Measurements from ENCODE around the gene MFSD6.
"Not testable (repeated sequence)": the region's sequence is repeated elsewhere in the genome, so short reads cannot be mapped to it uniquely, and the experiment has no call there.

The MFSD6 gene

GRCh38 chr2:190465060-190465459 lies 56.9 kb downstream of the MFSD6 start:
- DNase-seq (ENCODE audit: low read depth in 2 of 2) = no peak

GRCh38 chr2:190466819-190467446 lies 58.8 kb downstream of the MFSD6 start:
- no peak for DNase-seq (ENCODE audit: low read depth in 2 of 2)

DNA sequence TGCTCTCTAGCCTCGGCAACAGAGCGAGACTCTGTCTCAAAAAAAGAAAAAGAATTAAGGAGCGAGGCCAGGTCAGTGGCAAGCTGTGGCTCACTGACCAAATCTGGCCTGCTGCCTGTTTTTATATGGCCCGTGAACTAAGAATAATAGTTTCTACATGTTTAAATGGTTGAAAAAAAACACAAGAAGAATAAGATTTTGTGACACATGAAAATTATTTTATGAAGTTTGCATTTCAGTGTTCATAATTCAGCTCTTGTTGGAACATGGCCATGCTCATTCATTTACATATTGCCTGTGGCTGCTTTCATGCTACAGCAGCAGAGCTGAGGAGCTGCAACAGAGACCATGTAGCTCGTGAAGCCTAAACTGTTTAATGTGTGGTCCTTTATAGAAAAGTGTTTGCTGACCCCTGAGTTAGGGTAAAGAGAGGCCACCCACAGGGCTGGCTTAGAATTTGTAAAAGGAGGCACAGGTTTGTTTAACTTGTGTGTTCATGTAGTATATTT lies 59.5 kb downstream of the MFSD6 start:
- no peak for DNase-seq (ENCODE audit: low read depth in 2 of 2)

- DNase-seq (ENCODE audit: low read depth in 2 of 2) = not testable (repeated sequence)
Measured at GRCh38 chr2:190468354-190468753, 60.2 kb downstream of the MFSD6 start.

- peak; percentile 98 for DNase-seq (ENCODE audit: low read depth in 2 of 2)
Measured at GRCh38 chr2:190468814-190469569, 60.8 kb downstream of the MFSD6 start.

DNA sequence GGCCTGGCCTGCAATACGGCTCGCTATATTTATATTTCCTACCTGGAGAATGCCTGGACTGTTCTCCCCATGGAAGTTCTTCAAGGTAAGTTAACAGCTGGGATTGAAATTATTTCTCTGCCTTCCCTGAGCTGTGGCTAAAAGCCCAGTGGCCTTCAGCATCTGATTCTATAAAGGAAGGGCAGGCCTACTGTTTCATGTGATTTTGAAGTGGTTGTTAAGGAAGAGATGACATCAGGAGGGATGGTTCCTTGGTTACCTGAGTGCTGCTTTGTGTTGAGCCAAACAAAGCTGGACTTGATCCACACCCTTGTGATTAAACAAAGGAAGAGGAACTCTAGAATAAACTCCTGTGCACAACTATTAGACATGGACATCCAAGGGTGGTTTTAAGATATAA lies 61.6 kb downstream of the MFSD6 start:
- no peak for DNase-seq (ENCODE audit: low read depth in 2 of 2)

DNA sequence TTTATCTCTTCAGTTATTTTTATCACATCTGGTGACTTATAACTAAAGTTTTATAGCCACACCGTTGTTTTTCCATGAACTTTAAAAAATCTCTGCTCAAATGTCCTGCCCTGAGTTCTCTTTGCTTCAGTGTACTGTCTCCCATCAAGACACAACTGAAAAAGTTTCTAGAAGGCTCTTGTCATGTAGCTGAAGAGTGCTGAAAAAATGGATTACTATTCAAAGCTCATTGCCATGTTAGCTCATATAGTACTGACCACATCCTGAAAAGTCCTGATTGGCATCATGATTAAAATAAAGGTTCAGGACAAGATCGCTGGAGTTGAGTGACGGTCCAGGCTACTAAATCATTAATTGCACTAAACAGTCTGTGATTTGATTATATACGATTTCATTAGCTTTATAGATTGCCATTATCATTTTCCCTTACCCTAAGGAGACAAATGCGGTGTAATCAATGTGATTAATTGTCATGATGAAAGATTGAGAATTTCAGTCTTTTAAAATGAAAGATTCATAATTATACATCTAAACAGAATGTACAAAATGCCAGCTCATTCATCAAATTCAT lies 62.2 kb downstream of the MFSD6 start:
- no peak for DNase-seq (ENCODE audit: low read depth in 2 of 2)

DNA sequence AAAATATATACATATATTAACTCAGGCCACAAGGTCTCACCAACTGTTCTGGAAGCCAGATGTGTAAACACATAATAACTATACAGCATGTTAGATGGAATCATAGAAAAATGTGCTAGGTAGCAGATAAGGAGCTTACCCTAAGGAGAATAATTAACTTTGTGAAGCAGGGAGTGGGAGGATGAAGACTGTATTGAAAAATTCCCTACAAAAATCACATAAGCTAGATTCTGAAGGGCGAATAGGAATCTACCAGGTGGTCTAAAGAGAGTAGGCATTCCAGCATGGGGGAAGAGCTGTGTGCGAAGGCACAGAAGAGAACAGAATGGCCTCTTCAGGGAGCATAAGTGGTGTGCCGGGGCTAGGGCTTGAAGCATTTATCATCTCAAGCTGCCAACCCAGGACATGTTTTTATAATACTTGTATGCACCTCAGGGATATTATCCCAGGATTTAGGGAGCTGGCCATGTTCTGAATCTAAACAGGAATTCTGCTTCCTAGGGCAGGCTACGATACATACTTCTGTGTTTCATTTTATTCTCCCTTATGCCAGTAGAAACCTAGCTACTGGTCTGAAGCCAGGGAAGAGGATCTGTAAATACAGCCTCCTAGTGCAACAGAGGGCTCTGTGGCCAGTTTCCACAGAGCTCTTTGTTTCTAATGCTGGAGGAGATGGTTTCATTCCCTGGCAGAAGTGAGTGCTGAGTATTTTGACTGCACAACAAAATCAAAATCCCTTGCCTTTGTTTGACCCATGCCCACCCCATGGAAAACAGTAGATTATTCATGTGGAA lies 69.7 kb downstream of the MFSD6 start:
- DNase-seq (ENCODE audit: low read depth in 2 of 2) = no peak

DNA sequence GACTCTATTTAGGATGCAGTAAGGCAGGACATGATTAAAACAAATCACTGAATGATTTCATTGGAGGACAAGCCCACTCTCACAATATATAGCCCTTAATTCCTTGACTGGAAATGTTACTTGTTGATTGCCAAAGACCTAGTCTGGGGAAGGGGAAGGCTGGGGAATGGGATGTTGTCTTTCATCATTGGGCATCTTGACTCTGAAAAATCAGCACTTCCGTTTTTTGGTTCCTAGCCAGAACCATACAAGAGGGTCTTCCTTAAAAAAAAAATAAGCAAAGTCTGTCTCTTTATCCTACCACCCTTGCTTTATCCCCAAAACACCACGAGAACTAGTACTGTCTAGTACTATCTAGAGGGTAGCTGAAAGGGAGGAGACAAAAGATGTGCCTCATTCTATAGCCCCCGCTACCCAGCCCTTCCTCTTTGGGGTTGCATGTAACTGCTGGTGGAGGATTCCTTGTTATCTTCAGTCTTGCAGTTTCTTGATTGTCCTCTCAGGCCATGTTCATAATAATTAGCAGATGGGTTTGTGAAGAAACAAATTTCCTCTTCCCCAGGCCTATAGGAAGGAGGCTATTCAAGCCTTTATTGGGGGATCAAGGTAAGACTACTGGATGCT lies 70.5 kb downstream of the MFSD6 start:
- DNase-seq (ENCODE audit: low read depth in 2 of 2) = no peak

DNA sequence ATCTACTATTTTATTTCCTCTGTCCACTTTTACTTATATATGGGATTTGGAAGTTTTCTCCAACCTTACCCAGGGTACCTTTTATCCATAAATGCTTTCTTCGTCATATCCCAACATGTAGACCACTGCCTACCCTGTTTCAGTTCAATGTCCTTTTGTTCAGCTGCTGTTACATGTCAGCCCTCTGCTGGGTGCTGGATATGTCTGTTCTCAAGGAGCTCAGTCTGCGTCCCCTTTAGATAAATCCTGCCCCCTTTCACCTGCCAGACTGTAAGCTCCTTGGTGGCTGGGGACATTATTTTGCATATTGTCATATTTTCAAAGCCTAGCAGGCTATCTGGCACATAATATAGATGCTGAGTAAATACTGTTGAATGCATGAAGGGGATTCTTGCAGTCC lies 73.2 kb downstream of the MFSD6 start:
- no peak for DNase-seq (ENCODE audit: low read depth in 2 of 2)

DNA sequence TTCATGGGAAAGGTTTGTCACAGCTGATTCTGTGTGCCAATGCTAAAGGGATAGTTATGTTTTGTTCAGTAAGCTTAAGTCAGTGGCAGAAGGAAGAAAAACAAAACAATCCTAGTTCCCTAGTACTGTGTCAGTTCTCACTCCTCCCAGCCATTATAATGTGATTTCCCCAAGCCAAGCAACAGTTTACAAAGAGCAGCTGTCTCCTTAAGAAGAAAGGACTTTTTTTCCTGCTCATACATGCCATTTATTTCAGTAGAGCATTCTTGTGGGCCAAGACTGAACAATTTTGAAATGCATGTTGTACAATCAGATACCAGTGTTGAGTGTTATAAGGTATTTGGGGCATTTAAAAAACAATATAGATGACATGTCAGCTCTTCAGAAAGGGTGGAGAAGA lies 74.3 kb downstream of the MFSD6 start:
- no peak for DNase-seq (ENCODE audit: low read depth in 2 of 2)

GRCh38 chr2:190486037-190486623 lies 78.0 kb downstream of the MFSD6 start:
- no peak for DNase-seq (ENCODE audit: low read depth in 2 of 2)

- no peak for DNase-seq (ENCODE audit: low read depth in 2 of 2)
Measured at GRCh38 chr2:190488516-190489233, 80.5 kb downstream of the MFSD6 start.

DNA sequence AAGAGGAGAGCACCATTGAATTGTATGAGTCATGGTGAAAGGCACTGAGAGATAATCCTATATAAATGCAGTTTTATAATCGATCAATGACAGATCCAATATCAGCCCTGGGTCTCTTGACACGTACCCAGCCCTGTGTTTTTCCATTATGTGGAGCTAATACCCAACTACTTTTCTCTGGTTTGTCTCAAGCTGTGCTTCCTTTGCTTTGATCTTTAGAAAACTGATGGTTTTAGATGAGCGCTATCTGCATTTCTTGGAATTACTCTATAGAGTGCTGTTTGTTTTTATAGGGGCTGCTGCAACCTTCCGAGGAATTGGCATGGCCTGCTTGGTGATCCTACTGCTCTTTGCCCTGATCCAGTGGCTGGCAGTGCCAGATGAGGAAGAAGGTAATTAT lies 81.3 kb downstream of the MFSD6 start:
- DNase-seq (ENCODE audit: low read depth in 2 of 2) = no peak

GRCh38 chr2:190490502-190490901 lies 82.3 kb downstream of the MFSD6 start:
- DNase-seq (ENCODE audit: low read depth in 2 of 2) = no peak

GRCh38 chr2:190493095-190493494 lies 84.9 kb downstream of the MFSD6 start:
- DNase-seq (ENCODE audit: low read depth in 2 of 2) = no peak

DNA sequence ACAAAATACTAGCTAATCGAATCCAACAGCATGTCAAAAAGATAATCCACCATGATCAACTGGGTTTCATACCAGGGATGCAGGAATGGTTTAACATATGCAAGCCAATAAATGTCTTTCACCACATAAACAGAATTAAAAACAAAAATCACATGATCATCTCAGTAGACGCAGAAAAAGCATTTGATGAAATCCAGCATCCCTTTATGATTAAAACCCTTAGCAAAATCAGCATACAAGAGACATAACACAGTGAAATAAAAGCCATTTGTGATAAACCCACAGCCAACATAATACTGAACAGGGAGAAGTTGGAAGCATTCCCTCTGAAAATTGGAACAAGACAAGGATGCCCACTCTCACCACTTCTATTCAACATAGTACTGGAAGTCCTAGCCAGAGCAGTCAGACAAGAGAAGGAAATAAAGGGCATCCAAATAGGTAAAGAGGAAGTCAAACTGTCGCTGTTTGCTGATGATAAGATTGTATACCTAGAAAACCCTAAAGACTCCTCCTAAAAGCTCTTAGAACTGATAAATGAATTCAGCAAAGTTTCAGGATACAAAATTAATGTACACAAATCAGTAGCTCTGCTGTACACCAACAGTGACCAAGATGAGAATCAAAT lies 86.6 kb downstream of the MFSD6 start:
- DNase-seq (ENCODE audit: low read depth in 2 of 2) = not testable (repeated sequence)

- DNase-seq (ENCODE audit: low read depth in 2 of 2) = no peak
Measured at GRCh38 chr2:190497428-190497827, 89.3 kb downstream of the MFSD6 start.

GRCh38 chr2:190499273-190499672 lies 91.1 kb downstream of the MFSD6 start:
- DNase-seq (ENCODE audit: low read depth in 2 of 2) = no peak

DNA sequence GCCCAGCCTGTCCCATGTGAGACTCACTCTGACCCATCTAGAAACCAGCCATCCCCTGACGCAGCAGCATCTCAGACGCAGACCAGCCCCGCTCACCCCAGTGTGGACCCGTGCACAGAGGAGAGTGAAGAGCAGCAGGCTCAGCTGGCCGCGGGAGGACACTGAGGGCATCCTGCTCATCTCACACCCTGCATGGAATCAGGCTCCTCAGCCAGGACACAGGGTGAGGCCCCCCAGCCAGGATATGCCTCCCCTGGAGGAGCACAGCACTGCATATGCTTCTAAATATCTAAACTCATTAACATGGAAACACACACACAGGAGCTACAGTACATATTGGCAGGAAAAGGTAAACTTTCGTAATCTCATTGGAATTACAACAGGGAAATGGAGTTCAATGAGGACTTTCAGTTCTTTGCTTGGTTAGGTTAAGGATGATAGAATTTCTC lies 91.9 kb downstream of the MFSD6 start:
- no peak for DNase-seq (ENCODE audit: low read depth in 2 of 2)

All from fibroblast of skin of left quadriceps (primary cell).